DOHH2 (cell line): Measurements from ENCODE around the gene ZBTB7A.

Experiments used
- H3F3A ChIP-seq: fragments of 200-600 bp; sonication (generic), shearing (Covaris generic); 2 replicates; pipeline ENCODE4 v1.6.0; 2016; ENCODE audit warnings: antibody characterized with exemption, mild to moderate bottlenecking; ENCODE audit not compliant: control insufficient read depth, insufficient read depth
- H3K27ac ChIP-seq: fragments of 200-600 bp; sonication (generic); 2 replicates; pipeline ENCODE4 v1.5.1; 2014; ENCODE audit warnings: low read depth, mild to moderate bottlenecking, low read length, moderate library complexity
- H3K27me3 ChIP-seq: fragments of 200-600 bp; sonication (generic); 2 replicates; pipeline ENCODE4 v1.6.1; 2014; ENCODE audit warnings: mild to moderate bottlenecking, low read length, mixed read lengths; ENCODE audit not compliant: control insufficient read depth
- H3K36me3 ChIP-seq: fragments of 200-600 bp; sonication (generic); 2 replicates; pipeline ENCODE4 v1.6.1; 2014; ENCODE audit warnings: mild to moderate bottlenecking, low read length, moderate library complexity, mixed read lengths; ENCODE audit not compliant: control insufficient read depth
- H3K4me1 ChIP-seq: fragments of 200-600 bp; sonication (generic); 2 replicates; pipeline ENCODE4 v1.6.1; 2014; ENCODE audit warnings: mild to moderate bottlenecking, low read length, mixed read lengths; ENCODE audit not compliant: control insufficient read depth
- H3K4me2 ChIP-seq: fragments of 200-600 bp; sonication (generic); 2 replicates; pipeline ENCODE4 v1.6.0; 2014; ENCODE audit warnings: mild to moderate bottlenecking, low read length, moderate library complexity
- H3K4me3 ChIP-seq: fragments of 200-600 bp; sonication (generic); 2 replicates; pipeline ENCODE4 v1.5.1; 2014; ENCODE audit warnings: mild to moderate bottlenecking, low read length, mixed read lengths
- H3K79me2 ChIP-seq: fragments of 200-600 bp; sonication (generic); 2 replicates; pipeline ENCODE4 v1.6.1; 2014; ENCODE audit warnings: mild to moderate bottlenecking, low read length, mixed read lengths; ENCODE audit not compliant: control insufficient read depth
- H3K9me2 ChIP-seq: fragments of 200-600 bp; sonication (generic); replicated peaks from 2 replicates; pipeline ENCODE4 v1.6.1; 2014; ENCODE audit warnings: mild to moderate bottlenecking, low read length, mixed read lengths; ENCODE audit not compliant: control insufficient read depth
- H3K9me3 ChIP-seq: fragments of 200-600 bp; sonication (generic); 2 replicates; pipeline ENCODE4 v1.6.1; 2014; ENCODE audit warnings: antibody characterized with exemption, low read length, mixed read lengths; ENCODE audit not compliant: control insufficient read depth, insufficient read depth
- H4K20me1 ChIP-seq: fragments of 200-600 bp; sonication (generic); 2 replicates; pipeline ENCODE4 v1.6.0; 2014; ENCODE audit warnings: low read depth, mild to moderate bottlenecking, antibody characterized with exemption, low read length, moderate library complexity; ENCODE audit not compliant: control insufficient read depth, insufficient read depth
- EZH2phosphoT487 ChIP-seq: fragments of 200-600 bp; sonication (generic); IDR thresholded peaks from 2 replicates; pipeline ENCODE4 v1.6.1; 2017; ENCODE audit warnings: borderline replicate concordance, mild to moderate bottlenecking, antibody characterized with exemption, low read length, moderate library complexity, mixed read lengths
- TF ChIP-seq, protein P1 (sequence below): fragments of 200-600 bp; sonication (generic); IDR thresholded peaks from one replicate; pipeline ENCODE4 v1.5.1; 2014; ENCODE audit warnings: antibody characterized with exemption, mild to moderate bottlenecking, low read depth, low read length; ENCODE audit not compliant: poor library complexity, severe bottlenecking

The ZBTB7A gene

DNA sequence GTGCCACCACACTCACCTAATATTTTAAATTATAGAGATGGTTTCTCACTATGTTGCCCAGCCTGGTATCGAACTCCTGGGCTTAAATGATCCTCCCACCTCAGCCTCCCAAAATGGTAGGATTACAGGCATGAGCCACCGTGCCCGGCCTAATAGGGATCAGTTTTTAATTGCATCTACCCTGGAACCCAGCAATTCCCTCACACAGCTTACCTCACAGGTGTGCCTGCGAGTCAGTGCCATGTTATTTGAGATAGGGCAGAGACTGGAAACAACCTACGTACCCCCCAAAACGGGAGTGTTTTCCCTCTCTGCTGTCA, 42.9 kb upstream of the ZBTB7A start:
- no peaks in the 10 kb centered on the region for H3K9me3 ChIP-seq
- H3K27ac ChIP-seq, result peak overlapping the region; percentile 86
- H4K20me1 ChIP-seq, result no peaks in the 10 kb centered on the region
- no peaks in the 10 kb centered on the region for H3K27me3 ChIP-seq
- TF ChIP-seq EZH2phosphoT487, result no peak
- TF ChIP-seq, protein P1, sequence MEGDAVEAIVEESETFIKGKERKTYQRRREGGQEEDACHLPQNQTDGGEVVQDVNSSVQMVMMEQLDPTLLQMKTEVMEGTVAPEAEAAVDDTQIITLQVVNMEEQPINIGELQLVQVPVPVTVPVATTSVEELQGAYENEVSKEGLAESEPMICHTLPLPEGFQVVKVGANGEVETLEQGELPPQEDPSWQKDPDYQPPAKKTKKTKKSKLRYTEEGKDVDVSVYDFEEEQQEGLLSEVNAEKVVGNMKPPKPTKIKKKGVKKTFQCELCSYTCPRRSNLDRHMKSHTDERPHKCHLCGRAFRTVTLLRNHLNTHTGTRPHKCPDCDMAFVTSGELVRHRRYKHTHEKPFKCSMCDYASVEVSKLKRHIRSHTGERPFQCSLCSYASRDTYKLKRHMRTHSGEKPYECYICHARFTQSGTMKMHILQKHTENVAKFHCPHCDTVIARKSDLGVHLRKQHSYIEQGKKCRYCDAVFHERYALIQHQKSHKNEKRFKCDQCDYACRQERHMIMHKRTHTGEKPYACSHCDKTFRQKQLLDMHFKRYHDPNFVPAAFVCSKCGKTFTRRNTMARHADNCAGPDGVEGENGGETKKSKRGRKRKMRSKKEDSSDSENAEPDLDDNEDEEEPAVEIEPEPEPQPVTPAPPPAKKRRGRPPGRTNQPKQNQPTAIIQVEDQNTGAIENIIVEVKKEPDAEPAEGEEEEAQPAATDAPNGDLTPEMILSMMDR, result no peak
- H3K4me1 ChIP-seq, result peaks cover 43% of the 10 kb centered on the region
- no peaks in the 10 kb centered on the region for H3K9me2 ChIP-seq
- H3K4me2 ChIP-seq, result peak overlapping the region; percentile 67
- H3K4me3 ChIP-seq, result peak overlapping the region; percentile 46
- H3F3A ChIP-seq, result peaks cover 17% of the 10 kb centered on the region
- H3K36me3 ChIP-seq, result peaks cover 77% of the 10 kb centered on the region
- H3K79me2 ChIP-seq, result peaks cover 28% of the 10 kb centered on the region

DNA sequence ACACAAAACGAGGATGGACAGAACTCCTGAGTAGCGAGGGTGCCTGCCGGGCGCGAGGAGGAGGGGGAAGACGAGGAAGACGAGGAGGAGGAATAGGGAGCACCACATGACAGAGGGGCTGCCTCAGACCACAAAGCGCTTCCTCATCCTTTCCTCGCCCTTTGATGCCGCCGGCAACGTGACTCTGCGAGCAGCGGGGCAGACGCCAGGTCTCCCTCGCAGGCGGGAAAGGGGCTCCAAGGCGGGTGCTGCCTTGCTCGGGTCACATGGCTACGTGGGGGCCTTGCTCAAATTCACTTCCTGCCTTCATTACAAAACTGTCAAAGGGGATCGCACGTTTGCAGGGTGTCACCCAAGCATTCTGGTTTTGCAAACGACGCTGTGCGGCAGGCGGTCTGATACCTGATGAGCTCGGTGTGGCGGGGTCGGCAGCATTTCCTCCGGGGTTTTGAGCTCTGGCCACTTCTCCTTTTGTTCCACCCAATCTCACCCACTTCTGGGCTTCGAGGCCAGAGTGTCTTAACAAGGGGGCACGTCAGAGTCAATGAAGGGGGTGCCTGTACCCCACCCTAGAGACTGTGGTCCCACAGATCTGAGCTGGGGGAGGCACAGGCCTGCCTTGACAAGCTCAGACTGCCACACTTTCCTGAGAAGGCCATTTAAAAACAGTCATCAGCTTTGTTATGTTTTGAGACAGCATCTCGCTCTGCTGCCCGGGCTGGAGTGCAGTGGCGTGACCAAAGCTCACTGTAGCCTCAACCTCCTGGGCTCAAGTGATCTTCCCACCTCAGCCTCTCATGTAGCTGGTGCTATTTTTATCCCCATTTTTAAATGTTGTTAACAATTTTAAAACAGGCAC, 42.3 kb upstream of the ZBTB7A start:
- H4K20me1 ChIP-seq, result no peaks in the 10 kb centered on the region
- TF ChIP-seq, protein P1, result no peak
- no peak for TF ChIP-seq EZH2phosphoT487
- peaks cover 71% of the 10 kb centered on the region for H3K36me3 ChIP-seq

DNA sequence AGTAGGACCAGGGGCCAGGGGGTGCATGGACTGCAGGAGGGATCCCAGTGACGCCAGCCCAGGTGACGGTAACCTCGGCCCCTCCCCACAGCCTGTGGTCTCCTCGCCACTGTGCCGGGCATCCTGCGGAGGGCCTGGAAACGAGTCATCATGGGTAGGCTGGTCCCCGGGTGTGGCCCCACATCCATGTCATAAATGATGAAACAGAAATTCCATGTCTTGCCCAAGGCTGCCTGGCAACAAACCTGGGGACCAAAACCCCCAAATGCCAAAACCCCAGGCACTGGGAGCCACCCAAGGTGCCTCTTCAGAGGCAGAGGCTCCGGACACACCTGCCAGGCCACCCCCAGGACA, 36.4 kb upstream of the ZBTB7A start:
- Histone ChIP-seq H3K9me3 (no peaks in the 10 kb centered on the region), H3K27me3 (no peaks in the 10 kb centered on the region), H3K27ac (no peak overlapping the region), H3K4me2 (no peak overlapping the region), H4K20me1 (no peaks in the 10 kb centered on the region), H3F3A (no peaks in the 10 kb centered on the region), H3K9me2 (no peaks in the 10 kb centered on the region), H3K4me1 (no peaks in the 10 kb centered on the region), H3K4me3 (no peak overlapping the region), H3K79me2 (peaks cover 6% of the 10 kb centered on the region; the same call in 1 of the 2 replicates), H3K36me3 (peaks cover 53% of the 10 kb centered on the region)
- TF ChIP-seq, protein P1, result no peak
- no peak for TF ChIP-seq EZH2phosphoT487

More for the DNA sequence above, 42.3 kb upstream of the ZBTB7A start:
- Histone ChIP-seq H3F3A (peaks cover 17% of the 10 kb centered on the region), H3K27me3 (no peaks in the 10 kb centered on the region), H3K9me2 (no peaks in the 10 kb centered on the region), H3K27ac (peak overlapping the region; percentile 86), H3K4me3 (peak overlapping the region; percentile 46), H3K4me1 (peaks cover 37% of the 10 kb centered on the region), H3K79me2 (peaks cover 22% of the 10 kb centered on the region), H3K9me3 (no peaks in the 10 kb centered on the region), H3K4me2 (peak overlapping the region; percentile 67)
